AG09309 (cell line): ENCODE data around the gene CCDC15.
"Not testable (repeated sequence)": the region's sequence is repeated elsewhere in the genome, so short reads cannot be mapped to it uniquely, and the experiment has no call there.

ENCODE experiments used
- DNase-seq: peaks from one replicate; pipeline ENCODE4 v3.0.0-alpha.2; 2010; ENCODE audit warnings: low read depth
- H3K4me3 ChIP-seq: 2 replicates; pipeline ENCODE4 v1.5.1; 2011; ENCODE audit warnings: mild to moderate bottlenecking, low read depth, low read length, moderate library complexity; ENCODE audit not compliant: control insufficient read depth
- TF ChIP-seq, protein P1 (sequence below): IDR thresholded peaks from 2 replicates; pipeline ENCODE4 v1.5.1; 2011; ENCODE audit warnings: mild to moderate bottlenecking, low read depth, low read length, inconsistent platforms; ENCODE audit not compliant: insufficient read depth, control insufficient read depth; ENCODE audit errors: missing control alignments

The CCDC15 gene

DNA sequence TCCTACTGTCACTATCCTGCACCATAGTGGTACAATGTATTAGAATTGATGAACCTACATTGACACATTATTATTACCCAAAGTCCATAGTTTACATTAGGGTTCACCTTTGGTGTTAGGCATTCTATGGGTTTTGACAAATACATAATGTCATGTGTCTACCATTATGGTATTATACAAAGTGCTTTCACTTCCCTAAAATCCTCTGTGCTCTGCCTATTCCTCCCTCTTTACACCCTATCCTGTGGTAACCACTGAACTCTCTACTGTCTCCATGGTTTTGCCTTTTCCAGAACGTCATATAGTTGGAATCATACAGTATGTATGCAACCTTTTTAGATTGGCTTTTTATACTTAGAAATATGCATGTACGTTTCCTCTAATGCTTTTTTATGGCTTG, 51.5 kb downstream of the CCDC15 start:
- TF ChIP-seq, protein P1, sequence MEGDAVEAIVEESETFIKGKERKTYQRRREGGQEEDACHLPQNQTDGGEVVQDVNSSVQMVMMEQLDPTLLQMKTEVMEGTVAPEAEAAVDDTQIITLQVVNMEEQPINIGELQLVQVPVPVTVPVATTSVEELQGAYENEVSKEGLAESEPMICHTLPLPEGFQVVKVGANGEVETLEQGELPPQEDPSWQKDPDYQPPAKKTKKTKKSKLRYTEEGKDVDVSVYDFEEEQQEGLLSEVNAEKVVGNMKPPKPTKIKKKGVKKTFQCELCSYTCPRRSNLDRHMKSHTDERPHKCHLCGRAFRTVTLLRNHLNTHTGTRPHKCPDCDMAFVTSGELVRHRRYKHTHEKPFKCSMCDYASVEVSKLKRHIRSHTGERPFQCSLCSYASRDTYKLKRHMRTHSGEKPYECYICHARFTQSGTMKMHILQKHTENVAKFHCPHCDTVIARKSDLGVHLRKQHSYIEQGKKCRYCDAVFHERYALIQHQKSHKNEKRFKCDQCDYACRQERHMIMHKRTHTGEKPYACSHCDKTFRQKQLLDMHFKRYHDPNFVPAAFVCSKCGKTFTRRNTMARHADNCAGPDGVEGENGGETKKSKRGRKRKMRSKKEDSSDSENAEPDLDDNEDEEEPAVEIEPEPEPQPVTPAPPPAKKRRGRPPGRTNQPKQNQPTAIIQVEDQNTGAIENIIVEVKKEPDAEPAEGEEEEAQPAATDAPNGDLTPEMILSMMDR = no peak
- DNase-seq = no peak
- H3K4me3 ChIP-seq = no peak overlapping the region

DNA sequence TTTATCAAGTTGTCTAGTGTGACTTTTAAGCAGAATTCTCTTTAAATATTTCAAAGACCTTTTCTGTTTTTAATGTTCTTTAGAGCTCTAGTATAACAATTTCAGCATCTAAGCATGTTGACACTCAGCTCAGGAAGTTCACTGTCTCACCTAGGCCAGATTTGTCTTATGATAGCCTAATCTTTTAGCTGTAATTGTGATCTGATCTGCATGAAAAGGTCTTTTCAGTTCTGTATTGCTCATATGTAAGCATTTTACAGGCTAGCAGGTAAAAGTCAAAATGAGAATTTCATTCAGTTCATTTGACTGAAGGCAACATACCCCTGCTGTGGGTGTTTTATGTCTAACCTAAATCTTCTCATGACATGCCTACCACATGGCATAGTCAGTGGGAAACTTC, 62.4 kb downstream of the CCDC15 start:
- no peak for DNase-seq
- no peak overlapping the region for H3K4me3 ChIP-seq
- TF ChIP-seq, protein P1 = no peak

DNA sequence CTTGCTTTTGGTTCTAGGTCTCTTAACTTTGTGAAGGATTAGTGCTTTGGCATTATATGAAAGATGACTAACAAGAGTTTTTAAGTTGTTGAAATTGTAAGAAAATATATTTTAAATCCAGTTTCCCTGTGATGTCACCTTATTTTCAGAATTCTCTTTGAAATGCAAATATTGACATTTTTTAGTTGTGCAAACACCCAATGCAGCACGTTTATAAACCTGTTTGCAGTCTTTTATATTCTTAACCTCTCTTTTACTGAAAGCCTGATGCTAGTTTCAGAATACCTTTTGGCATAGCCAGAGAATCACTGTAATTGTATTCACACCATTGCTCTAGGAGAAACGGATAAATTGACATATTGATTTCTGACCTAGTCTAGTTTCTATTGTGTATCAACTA, 66.3 kb downstream of the CCDC15 start:
- H3K4me3 ChIP-seq = no peak overlapping the region
- DNase-seq = no peak
- TF ChIP-seq, protein P1 = no peak

DNA sequence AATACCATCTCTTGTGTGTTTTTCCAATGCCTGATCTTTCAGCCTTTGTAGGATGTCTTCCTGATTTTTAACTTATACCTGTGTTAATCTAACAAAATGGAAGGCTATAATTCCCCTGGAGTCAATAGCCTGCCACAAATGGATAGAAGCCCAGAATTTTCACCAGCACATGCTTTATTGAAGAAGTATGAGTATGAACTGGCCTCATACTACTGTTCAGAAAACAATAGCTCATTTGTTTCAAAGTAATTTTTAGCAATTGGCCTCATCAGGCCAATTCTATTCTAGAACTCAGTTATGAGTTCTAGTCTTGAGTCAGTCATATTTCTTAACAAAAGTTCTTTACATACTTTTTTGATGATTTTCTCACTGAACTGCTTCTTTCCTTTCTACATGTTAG, 68.5 kb downstream of the CCDC15 start:
- TF ChIP-seq, protein P1 = no peak
- DNase-seq = no peak
- H3K4me3 ChIP-seq = no peak overlapping the region

DNA sequence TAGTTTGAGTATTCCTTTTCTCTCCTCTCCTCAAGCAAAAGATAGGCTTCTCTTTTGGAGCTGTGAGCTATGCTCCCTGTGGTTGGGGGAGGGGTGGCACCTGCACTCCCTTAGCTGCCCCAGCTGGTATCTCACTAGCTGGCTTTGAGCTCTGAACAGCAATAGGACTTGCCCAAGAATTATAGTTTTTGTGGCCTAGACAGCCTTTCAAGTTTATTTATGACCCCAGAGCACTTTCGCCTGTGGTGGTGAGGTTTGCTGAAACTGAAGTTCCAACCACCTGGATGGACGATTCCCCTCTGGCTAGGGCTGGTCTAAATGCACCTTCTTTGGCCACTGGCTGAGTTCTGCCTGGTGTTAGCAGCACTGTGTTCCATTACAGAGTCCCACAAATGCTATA, 72.0 kb downstream of the CCDC15 start:
- no peak overlapping the region for H3K4me3 ChIP-seq
- TF ChIP-seq, protein P1 = no peak
- no peak for DNase-seq

DNA sequence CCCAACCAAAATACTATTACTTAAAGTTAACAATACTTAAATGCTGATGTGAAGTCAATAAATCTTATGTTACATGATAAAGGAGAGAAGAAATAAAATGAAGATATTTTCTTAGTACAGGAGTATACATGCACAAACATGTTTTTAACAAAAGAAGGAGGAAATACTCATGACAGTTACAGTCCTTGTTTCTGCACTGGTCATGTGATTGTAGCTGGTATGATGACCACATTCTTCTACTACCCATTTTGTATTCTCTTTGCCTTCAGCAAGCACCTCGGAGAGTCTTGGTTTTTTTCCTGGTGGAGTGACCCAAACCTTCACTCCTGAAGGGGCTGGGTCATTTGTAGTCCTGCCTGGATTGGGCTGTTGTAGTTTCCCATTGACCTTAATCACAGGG, 75.4 kb downstream of the CCDC15 start:
- DNase-seq, H3K4me3 ChIP-seq: not testable (repeated sequence)

DNA sequence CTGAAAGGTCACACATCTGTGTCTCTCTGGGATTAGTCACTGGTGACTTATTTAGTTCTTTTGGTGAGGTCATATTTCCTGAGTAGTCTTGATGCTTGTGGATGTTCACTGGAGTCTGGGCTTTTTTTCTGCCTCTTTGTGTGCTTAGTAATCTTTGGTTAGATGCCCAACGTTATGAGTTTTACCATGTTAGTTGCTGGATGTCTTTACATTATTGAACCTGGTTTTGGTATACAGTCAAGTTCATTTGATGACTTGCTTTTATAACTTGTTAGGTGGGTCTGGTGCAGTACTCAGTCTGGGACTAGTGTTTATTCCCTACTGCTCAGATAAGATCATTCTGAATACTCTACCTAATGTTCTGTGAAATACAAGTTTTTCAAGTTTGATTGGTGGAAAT, 82.9 kb downstream of the CCDC15 start:
- no peak overlapping the region for H3K4me3 ChIP-seq
- peak; percentile 31 for DNase-seq

More for the DNA sequence above, 82.9 kb downstream of the CCDC15 start:
- TF ChIP-seq, protein P1 = no peak
